Stomach smooth muscle (tissue), 2 donors: Measurements from ENCODE around the gene BACH2.
"Not testable (repeated sequence)": the region's sequence is repeated elsewhere in the genome, so short reads cannot be mapped to it uniquely, and the experiment has no call there.

Experiments
- H3K27ac ChIP-seq: one replicate; pipeline ENCODE4 v1.7.0; 2013; ENCODE audit warnings: mild to moderate bottlenecking, low read length, inconsistent platforms
- H3K27me3 ChIP-seq, 2 donors: one replicate each; pipeline ENCODE4 v1.7.0; 2013; ENCODE audit warnings: low read length in 2 of 2; ENCODE audit not compliant: insufficient read depth in 2 of 2, control insufficient read depth in 1 of 2
- H3K36me3 ChIP-seq, 2 donors: one replicate each; pipeline ENCODE4 v1.7.0; 2013; ENCODE audit warnings: low read length in 2 of 2; ENCODE audit not compliant: control insufficient read depth in 2 of 2, insufficient read depth in 2 of 2
- H3K4me1 ChIP-seq: one replicate; pipeline ENCODE4 v1.7.0; 2013; ENCODE audit warnings: low read length; ENCODE audit not compliant: control insufficient read depth, insufficient read depth
- H3K4me3 ChIP-seq, 2 donors: one replicate each; pipeline ENCODE4 v1.7.0; 2013; ENCODE audit warnings: low read length in 2 of 2
- H3K9ac ChIP-seq, 2 donors: one replicate each; pipeline ENCODE4 v1.7.0; 2013; ENCODE audit warnings: low read length in 2 of 2, mild to moderate bottlenecking in 1 of 2
- H3K9me3 ChIP-seq, 2 donors: one replicate each; pipeline ENCODE4 v1.7.0; 2013; ENCODE audit warnings: low read length in 2 of 2; ENCODE audit not compliant: control insufficient read depth in 2 of 2
- donor health status: healthy.
- donor health status: Pancreatic carcinoma.

Gene BACH2

GRCh38 chr6:90290811-90291420 lies 5.7 kb downstream of the BACH2 start:
- Histone ChIP-seq H3K4me3 (no peak overlapping the region), H3K27ac (no peak overlapping the region), H3K27me3 (peaks cover 20 to 30% of the 10 kb centered on the region in 2 donors), H3K36me3 (no peaks in the 10 kb centered on the region), H3K9me3 (peaks cover 2 to 5% of the 10 kb centered on the region in 2 donors), H3K4me1 (peaks cover 11% of the 10 kb centered on the region), H3K9ac (no peak overlapping the region)

- H3K27ac ChIP-seq: no peak overlapping the region
These were observed 6.7 kb downstream of the BACH2 start for GRCh38 chr6:90289902-90290301.

GRCh38 chr6:90288404-90288803 lies 8.2 kb downstream of the BACH2 start:
- Histone ChIP-seq H3K27ac (no peak overlapping the region), H3K27me3 (peaks cover 9 to 18% of the 10 kb centered on the region in 2 donors), H3K9ac (no peak overlapping the region), H3K4me1 (peaks cover 7% of the 10 kb centered on the region), H3K9me3 (peaks cover 2 to 5% of the 10 kb centered on the region in 2 donors), H3K4me3 (no peak overlapping the region), H3K36me3 (no peaks in the 10 kb centered on the region)

More at GRCh38 chr6:90289902-90290301, 6.7 kb downstream of the BACH2 start:
- peaks cover 8% of the 10 kb centered on the region for H3K4me1 ChIP-seq
- peaks cover 2 to 5% of the 10 kb centered on the region in 2 donors for H3K9me3 ChIP-seq
- peaks cover 20% of the 10 kb centered on the region in 2 donors for H3K27me3 ChIP-seq
- H3K4me3 ChIP-seq: no peak overlapping the region
- H3K9ac ChIP-seq: no peak overlapping the region
- H3K36me3 ChIP-seq: no peaks in the 10 kb centered on the region

- Histone ChIP-seq H3K27me3 (peaks cover 7 to 8% of the 10 kb centered on the region in 2 donors), H3K9me3 (peaks cover 2 to 5% of the 10 kb centered on the region in 2 donors), H3K4me1 (peaks cover 7% of the 10 kb centered on the region), H3K9ac (no peak overlapping the region), H3K36me3 (no peaks in the 10 kb centered on the region), H3K4me3 (no peak overlapping the region), H3K27ac (no peak overlapping the region)
These were observed 9.7 kb downstream of the BACH2 start for GRCh38 chr6:90286884-90287488.

- Histone ChIP-seq H3K27ac (no peak overlapping the region), H3K36me3 (no peaks in the 10 kb centered on the region), H3K9me3 (peaks cover 2 to 5% of the 10 kb centered on the region in 2 donors), H3K27me3 (peaks cover 6 to 7% of the 10 kb centered on the region in 2 donors), H3K4me1 (peaks cover 7% of the 10 kb centered on the region), H3K9ac (no peak overlapping the region), H3K4me3 (peak overlapping the region in 1 of 2 donors; percentile 29)
These were observed 10.8 kb downstream of the BACH2 start for GRCh38 chr6:90285611-90286381.

- Histone ChIP-seq H3K27me3 (peaks cover 6 to 11% of the 10 kb centered on the region in 2 donors), H3K27ac (no peak overlapping the region), H3K4me1 (peaks cover 7% of the 10 kb centered on the region), H3K4me3 (no peak overlapping the region), H3K36me3 (no peaks in the 10 kb centered on the region), H3K9ac (no peak overlapping the region), H3K9me3 (peaks cover 2 to 5% of the 10 kb centered on the region in 2 donors)
These were observed 11.6 kb downstream of the BACH2 start for GRCh38 chr6:90285042-90285481.

GRCh38 chr6:90284236-90285041 lies 12.2 kb downstream of the BACH2 start:
- peaks cover 5 to 11% of the 10 kb centered on the region in 2 donors for H3K27me3 ChIP-seq
- peaks cover 7% of the 10 kb centered on the region for H3K4me1 ChIP-seq
- H3K9ac ChIP-seq: no peak overlapping the region
- H3K36me3 ChIP-seq: no peaks in the 10 kb centered on the region
- no peak overlapping the region for H3K27ac ChIP-seq
- peak overlapping the region; percentile 18 to 44 for H3K4me3 ChIP-seq
- peaks cover 2 to 5% of the 10 kb centered on the region in 2 donors for H3K9me3 ChIP-seq

GRCh38 chr6:90282265-90282664 lies 14.4 kb downstream of the BACH2 start:
- H3K4me1 ChIP-seq, H3K9ac ChIP-seq, H3K27ac ChIP-seq, H3K4me3 ChIP-seq, H3K9me3 ChIP-seq, H3K36me3 ChIP-seq: not testable (repeated sequence)
- H3K27me3 ChIP-seq: peaks cover 5 to 16% of the 10 kb centered on the region in 2 donors

- Histone ChIP-seq H3K9ac (no peak overlapping the region), H3K4me3 (no peak overlapping the region), H3K36me3 (no peaks in the 10 kb centered on the region), H3K27ac (no peak overlapping the region), H3K4me1 (no peaks in the 10 kb centered on the region), H3K9me3 (no peaks in the 10 kb centered on the region), H3K27me3 (peaks cover 5 to 15% of the 10 kb centered on the region in 2 donors)
These were observed 18.5 kb downstream of the BACH2 start for GRCh38 chr6:90278129-90278528.

GRCh38 chr6:90277302-90278011 lies 19.2 kb downstream of the BACH2 start:
- H3K9ac ChIP-seq: no peak overlapping the region
- H3K27ac ChIP-seq: no peak overlapping the region
- H3K4me1 ChIP-seq: no peaks in the 10 kb centered on the region
- no peaks in the 10 kb centered on the region for H3K9me3 ChIP-seq
- H3K4me3 ChIP-seq: no peak overlapping the region
- no peaks in the 10 kb centered on the region for H3K36me3 ChIP-seq
- peaks cover 5 to 15% of the 10 kb centered on the region in 2 donors for H3K27me3 ChIP-seq
